CD4-positive, alpha-beta T cell treated with Interferon gamma for 1 hour (primary cell): ENCODE measurements around the gene EFCAB5.
"Not testable (repeated sequence)": the region's sequence is repeated elsewhere in the genome, so short reads cannot be mapped to it uniquely, and the experiment has no call there.

Source experiments
- DNase-seq: peaks from one replicate; pipeline ENCODE4 v3.0.0-alpha.2; 2020

EFCAB5 gene

DNA sequence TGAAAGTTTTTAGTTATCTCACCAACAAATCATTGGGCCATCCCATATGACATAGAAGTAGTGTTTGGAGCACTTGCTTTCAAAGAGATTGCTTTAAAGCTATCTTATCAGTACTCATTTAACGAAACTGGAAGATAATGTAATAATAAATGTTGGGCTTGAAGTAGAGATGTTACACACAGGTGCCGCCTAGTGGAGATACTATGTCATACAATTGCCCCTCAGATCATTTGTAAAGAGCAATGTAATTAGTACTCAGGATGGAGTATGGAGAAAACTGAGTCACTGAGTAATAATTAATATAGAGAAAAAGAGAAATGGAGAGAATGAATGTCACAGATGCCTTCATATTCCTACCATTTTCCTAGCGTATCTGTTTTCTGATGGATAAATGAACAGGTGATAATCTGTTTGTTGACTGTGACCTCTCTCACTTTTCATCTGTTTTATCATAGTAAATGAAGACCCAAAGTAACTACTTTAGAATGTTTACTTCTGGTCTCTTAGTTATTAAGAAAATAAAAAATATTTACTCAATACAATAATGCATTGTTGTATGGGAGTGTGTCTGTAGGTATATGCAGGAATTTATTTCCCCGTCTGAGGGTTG, 80.4 kb downstream of the EFCAB5 start:
- DNase-seq = peak; percentile 11

- DNase-seq = not testable (repeated sequence)
Measured at GRCh38 chr17:30025325-30025724, 83.9 kb downstream of the EFCAB5 start.

DNA sequence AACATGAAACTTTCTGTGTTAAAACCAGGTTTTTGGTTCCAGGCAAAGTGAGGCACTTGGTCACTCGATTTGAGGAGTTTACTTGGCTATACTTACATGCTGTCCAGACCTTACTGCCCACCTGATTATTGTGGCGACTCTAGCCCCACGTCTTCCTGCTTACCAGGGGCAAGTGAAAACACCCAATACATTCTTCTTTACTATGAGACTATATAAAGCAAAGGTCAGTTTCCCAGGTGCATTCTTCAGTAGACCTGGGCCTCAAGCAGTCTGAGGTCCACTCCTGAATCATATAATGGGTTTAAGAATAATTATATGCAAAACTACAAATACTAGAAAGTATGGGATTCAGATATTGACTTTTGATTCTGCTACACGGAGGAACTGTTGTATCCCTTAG, 86.2 kb downstream of the EFCAB5 start:
- DNase-seq = no peak

- DNase-seq = no peak
Measured at GRCh38 chr17:30031214-30031869, 89.9 kb downstream of the EFCAB5 start.

- DNase-seq = no peak
Measured at GRCh38 chr17:30035369-30035768, 93.9 kb downstream of the EFCAB5 start.

DNA sequence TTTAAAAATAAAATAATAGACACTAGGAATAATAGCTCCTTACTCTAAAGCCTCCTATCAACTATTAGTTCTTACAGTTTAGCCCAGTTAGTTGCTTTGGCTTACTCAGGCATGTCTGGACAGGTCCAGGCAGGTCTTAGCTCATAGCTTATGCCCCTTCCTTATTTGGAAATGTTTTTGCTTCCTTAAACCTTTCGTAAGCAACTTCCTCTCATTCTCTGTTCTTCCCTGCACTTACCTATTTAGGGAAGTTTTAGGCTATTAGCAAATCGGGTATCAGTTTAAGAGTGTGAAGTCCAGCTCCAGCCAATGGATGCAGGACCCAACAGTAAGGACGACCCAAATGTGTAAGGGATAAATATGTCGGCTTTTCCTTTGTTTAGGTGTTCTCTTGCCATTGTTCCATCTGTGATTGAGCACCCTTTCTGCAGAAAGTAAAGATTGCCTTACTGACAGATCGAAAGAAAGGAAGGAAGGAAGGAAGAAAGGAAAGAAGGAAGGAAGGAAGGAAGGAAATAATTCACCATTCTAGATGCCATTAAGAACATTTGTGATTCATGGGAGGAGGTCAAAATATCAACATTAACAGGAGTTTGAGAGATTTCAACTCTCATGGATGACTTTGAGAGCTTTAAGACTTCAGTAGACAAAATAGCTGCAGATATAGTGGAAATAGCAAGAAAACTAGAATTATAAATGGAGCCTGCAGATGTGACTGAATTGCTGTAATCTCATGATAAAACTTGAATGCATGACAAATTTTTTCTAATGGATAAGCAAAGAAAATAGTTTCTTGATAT, 99.5 kb downstream of the EFCAB5 start:
- DNase-seq = not testable (repeated sequence)

- DNase-seq = no peak
Measured at GRCh38 chr17:30041551-30041950, 100.1 kb downstream of the EFCAB5 start.

GRCh38 chr17:30062372-30062771, 120.9 kb downstream of the EFCAB5 start:
- DNase-seq = no peak

- no peak for DNase-seq
Measured at GRCh38 chr17:30064738-30065137, 123.3 kb downstream of the EFCAB5 start.

GRCh38 chr17:30068465-30068864, 127.0 kb downstream of the EFCAB5 start:
- DNase-seq = no peak

- no peak for DNase-seq
Measured at GRCh38 chr17:30074254-30074653, 132.8 kb downstream of the EFCAB5 start.

DNA sequence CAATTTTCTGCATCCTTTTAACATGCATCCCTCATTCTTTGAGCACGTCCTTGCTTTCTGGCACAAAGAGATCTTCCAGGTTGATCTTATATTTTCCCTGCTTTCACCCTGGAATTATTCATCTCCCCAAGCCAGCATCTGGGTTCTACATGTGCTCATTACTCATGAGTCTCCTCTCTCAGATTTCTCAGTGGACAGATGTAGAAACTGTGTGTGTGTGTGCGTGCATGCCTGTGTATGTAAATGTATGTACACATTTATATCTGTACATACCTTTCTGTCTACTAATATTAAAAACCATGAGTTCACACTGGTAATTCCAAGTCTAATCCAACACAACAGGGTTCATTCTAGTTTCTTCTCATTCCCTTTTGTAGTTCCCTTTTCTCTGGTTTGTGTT, 133.3 kb downstream of the EFCAB5 start:
- no peak for DNase-seq

- DNase-seq = no peak
Measured at GRCh38 chr17:30082773-30083172, 141.3 kb downstream of the EFCAB5 start.

- no peak for DNase-seq
Measured at GRCh38 chr17:30084788-30085187, 143.4 kb downstream of the EFCAB5 start.

- DNase-seq = no peak
Measured at GRCh38 chr17:30086896-30087295, 145.5 kb downstream of the EFCAB5 start.

DNA sequence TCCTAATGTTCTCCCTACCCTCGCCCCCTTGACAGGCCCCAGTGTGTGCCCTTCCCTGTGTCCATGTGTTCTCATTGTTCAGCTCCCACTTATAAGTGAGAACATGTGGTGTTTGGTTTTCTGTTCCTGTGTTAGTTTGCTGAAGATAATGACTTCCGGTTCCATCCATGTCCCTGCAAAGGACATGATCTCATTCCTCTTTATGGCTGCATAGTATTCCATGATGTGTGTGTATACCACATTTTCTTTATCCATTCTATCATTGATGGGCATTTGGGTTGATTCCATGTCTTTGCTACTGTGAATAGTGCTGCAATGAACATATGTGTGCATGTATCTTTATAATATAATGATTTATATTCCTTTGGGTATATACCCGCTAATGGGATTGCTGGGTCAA, 146.0 kb downstream of the EFCAB5 start:
- DNase-seq = not testable (repeated sequence)

- no peak for DNase-seq
Measured at GRCh38 chr17:30091121-30091670, 149.8 kb downstream of the EFCAB5 start.

- no peak for DNase-seq
Measured at GRCh38 chr17:30091771-30092170, 150.3 kb downstream of the EFCAB5 start.

GRCh38 chr17:30092886-30093285, 151.5 kb downstream of the EFCAB5 start:
- DNase-seq = no peak

DNA sequence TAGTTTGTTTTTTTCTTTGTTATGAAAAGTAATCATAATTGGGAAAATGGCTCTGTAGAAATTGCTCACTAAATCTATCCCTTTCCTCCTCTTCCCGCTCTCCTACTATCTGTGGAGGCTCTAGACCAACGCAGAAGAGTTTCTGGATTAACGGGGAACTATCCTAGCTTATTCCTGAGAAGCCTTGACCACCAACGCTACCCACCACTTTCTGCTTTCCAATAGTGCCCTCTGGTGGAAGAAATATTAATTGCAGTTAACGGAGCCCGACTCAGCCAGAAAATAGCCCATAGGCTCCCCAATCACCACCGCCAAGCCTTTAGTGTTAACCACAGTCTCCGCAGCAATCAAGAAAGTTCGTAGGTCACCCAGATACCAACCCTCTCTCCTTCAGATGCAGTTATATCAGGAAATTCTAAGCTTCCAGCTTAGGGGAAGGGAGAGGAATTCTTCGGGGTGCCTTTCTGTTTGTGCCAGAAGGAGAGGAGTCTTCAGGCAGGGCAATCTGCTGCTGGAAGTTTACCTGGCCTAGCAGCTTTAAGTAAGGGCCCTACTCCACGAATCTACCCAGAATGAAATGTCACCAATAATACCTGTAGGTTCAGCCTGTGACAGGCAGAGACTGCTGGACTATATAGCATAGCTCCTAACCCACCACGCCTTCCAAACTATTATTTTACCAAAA, 152.2 kb downstream of the EFCAB5 start:
- peak; percentile 16 for DNase-seq

DNA sequence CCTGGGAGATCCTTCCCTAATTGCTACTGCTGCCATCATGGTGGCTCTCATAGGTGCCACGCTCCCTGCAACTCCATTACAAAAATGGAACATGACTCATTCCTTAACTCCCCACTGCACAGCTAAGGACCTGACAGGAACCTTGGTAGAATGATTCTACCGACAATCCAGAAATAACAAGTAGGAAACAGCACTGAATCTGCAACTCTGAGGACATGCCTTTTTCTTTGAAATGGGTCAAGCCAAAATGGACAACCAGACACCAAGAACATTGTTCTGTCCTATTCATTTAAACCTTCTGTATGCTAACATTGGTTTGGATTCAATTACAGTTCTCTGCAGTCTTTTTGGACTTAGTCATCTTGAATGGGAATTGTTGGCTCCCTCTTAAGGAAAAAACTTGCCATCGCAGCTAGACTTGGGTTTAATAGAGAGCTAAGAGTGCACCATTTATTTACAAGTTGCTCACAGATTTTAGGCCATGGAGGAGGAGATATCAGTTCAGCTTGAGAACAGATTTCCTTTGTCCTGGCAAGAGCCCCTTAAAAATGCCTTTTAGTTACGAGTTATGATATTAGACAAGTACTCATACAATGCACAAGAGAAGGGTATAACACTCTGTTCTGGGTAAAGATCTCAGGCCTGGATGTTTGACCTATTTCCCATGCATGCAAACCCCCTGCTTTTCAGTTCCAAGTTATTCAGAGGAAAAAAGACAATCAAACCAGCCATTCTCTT, 154.2 kb downstream of the EFCAB5 start:
- DNase-seq = no peak

DNA sequence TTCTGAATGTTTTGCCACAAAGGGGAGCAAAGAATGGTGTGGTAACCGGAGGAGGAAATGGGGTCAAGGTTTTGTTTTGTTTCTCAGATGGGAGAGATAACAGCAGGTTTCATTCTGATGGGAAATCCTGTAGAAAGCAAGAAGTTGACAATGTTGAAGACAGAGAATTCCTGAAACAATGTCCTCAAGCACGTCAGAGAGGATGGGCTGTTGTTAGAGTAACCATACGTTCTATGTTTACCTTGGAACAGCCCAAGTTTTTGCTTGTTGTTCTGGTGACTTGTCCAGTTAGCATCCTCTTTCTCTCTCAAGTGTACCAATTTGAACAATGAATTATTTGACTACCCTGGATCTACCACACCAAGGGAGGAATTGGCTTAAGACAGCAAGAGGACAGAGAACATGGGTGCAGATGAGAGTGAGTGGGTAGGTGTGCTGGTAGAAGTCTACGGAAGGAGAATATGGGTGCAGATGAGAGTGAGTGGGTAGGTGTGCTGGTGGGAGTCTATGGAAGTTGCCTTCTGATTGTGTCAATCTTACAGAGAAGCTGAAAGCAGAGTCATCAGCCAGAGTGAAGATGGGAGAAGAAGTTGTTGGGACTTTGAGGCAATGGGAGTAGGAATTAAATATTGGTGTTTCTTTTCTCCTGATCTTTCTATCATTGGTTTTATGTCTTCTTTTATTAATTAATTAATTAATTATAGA, 160.4 kb downstream of the EFCAB5 start:
- no peak for DNase-seq
